Vagina (tissue), 2 donors: ENCODE measurements around the gene SHC3. TPM values are rescaled to one million over a fixed set of nuclear protein-coding genes. Genes with fewer than 3 reads are reported as not detected.

Experiments used
- DNase-seq, 2 donors: peaks; one replicate each; pipeline ENCODE4 v3.0.0-alpha.2; 2017; ENCODE audit errors: extremely low spot score in 2 of 2
- H3K27ac ChIP-seq: fragments of 200-600 bp; sonication (generic); one replicate; pipeline ENCODE4 v1.5.1; 2019
- H3K27me3 ChIP-seq: fragments of 200-600 bp; sonication (generic); one replicate; pipeline ENCODE4 v1.5.1; 2019
- H3K36me3 ChIP-seq, 2 donors: fragments of 200-600 bp; sonication (generic); one replicate each; pipeline ENCODE4 v1.5.1; 2017 to 2019
- H3K4me1 ChIP-seq: fragments of 200-600 bp; sonication (generic); one replicate; pipeline ENCODE4 v1.5.1; 2019
- H3K4me3 ChIP-seq, 2 donors: fragments of 200-600 bp; sonication (generic); 1 replicate in 1 of 2; 2 replicates in 1 of 2; pipeline ENCODE4 v1.5.1; 2016 to 2019
- H3K9me3 ChIP-seq: fragments of 200-600 bp; sonication (generic); one replicate; pipeline ENCODE4 v1.5.1; 2019
- CTCF ChIP-seq, 3 experiments: fragments of 450-650 bp in 2 of 3; fragments of 200-600 bp in 1 of 3; sonication (generic) in 1 of 3; IDR thresholded peaks; one replicate each; pipeline ENCODE4 v1.5.1; 2017 to 2019; ENCODE audit warnings: antibody characterized with exemption in 3 of 3, mild to moderate bottlenecking in 2 of 3, moderate library complexity in 2 of 3
- POLR2A ChIP-seq, 2 donors: fragments of 450-650 bp; IDR thresholded peaks; one replicate each; pipeline ENCODE4 v1.6.1; 2017; ENCODE audit warnings: antibody characterized with exemption in 2 of 2, mild to moderate bottlenecking in 2 of 2, moderate library complexity in 2 of 2
- POLR2AphosphoS5 ChIP-seq, 2 donors: sonication (generic); formaldehyde crosslinking; IDR thresholded peaks; one replicate each; pipeline ENCODE4 v1.9.0; 2017; ENCODE audit warnings: antibody characterized with exemption in 2 of 2, mild to moderate bottlenecking in 2 of 2, low read depth in 1 of 2; ENCODE audit not compliant: insufficient read depth in 1 of 2
- intact Hi-C: fragments of 100-400 bp; cut with DNase I; formaldehyde crosslinking; loops from one replicate; pipeline ENCODE4 v1.15.1; 2023
- total RNA-seq: library from RNA; depleted of rRNA; stranded (reverse); fragments of >200 nt; gene quantifications from one replicate; pipeline ENCODE4 v1.2.3, GENCODE V29; 2016

The SHC3 gene
- total RNA-seq, 1 donor from 2014 or later, result 6.1 TPM

GRCh38 chr9:89011683-89012082 lies 166.9 kb downstream of the SHC3 start:
- H3K9me3 ChIP-seq, result no peaks in the 10 kb centered on the region
- no peaks in the 10 kb centered on the region for H3K27me3 ChIP-seq
- H3K4me1 ChIP-seq, result no peaks in the 10 kb centered on the region
- H3K27ac ChIP-seq, result no peak overlapping the region
- no peak for TF ChIP-seq CTCF (IDR thresholded peaks at IDR 0.05)
- TF ChIP-seq POLR2AphosphoS5 (IDR thresholded peaks at IDR 0.05; ENCODE audit: insufficient read depth in 1 of 2, low read depth in 1 of 2), result no peak
- TF ChIP-seq POLR2A (IDR thresholded peaks at IDR 0.05), result no peak
- H3K4me3 ChIP-seq, result no peak overlapping the region
- H3K36me3 ChIP-seq, result peaks cover 0 to 6% of the 10 kb centered on the region in 2 donors
- DNase-seq, result peak in 1 of 2 donors; percentile 20
- intact Hi-C loops, result no loop called here

GRCh38 chr9:89010526-89011111 lies 168.0 kb downstream of the SHC3 start:
- intact Hi-C loops, result no loop called here
- DNase-seq, result peak in 1 of 2 donors; percentile 77

DNA sequence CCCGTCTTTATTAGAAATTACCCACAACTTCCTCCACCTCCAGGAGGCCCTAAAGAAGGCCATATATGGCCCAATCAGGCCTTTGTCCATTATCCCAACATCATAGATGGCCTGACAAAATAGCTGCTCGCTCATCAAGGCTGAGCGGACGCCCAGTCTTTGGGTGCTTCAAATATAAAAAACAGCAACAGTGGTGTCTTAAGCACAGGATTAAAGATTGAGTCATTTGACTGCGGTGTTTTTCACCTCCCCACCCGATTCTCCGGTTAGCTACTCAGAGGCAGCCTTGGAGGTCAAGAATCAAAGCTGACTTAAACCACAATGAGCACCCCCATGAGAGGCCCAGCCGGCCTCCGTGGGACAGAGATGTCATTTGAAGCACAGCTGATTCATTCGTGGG lies 168.6 kb downstream of the SHC3 start:
- peak in 1 of 2 donors; percentile 60 for DNase-seq
- TF ChIP-seq POLR2A (IDR thresholded peaks at IDR 0.05) (no peak), CTCF (IDR thresholded peaks at IDR 0.05) (no peak), POLR2AphosphoS5 (IDR thresholded peaks at IDR 0.05; ENCODE audit: insufficient read depth in 1 of 2, low read depth in 1 of 2) (no peak)
- Histone ChIP-seq H3K4me3 (no peak overlapping the region), H3K9me3 (no peaks in the 10 kb centered on the region), H3K27ac (no peak overlapping the region), H3K27me3 (no peaks in the 10 kb centered on the region), H3K4me1 (peaks cover 6% of the 10 kb centered on the region), H3K36me3 (peaks cover 0 to 6% of the 10 kb centered on the region in 2 donors)
- intact Hi-C loops, result no loop called here

More at GRCh38 chr9:89010526-89011111, 168.0 kb downstream of the SHC3 start:
- Histone ChIP-seq H3K4me1 (peaks cover 6% of the 10 kb centered on the region), H3K4me3 (no peak overlapping the region), H3K9me3 (no peaks in the 10 kb centered on the region), H3K36me3 (peaks cover 0 to 6% of the 10 kb centered on the region in 2 donors), H3K27me3 (no peaks in the 10 kb centered on the region), H3K27ac (no peak overlapping the region)
- TF ChIP-seq POLR2AphosphoS5 (IDR thresholded peaks at IDR 0.05; ENCODE audit: insufficient read depth in 1 of 2, low read depth in 1 of 2) (no peak), POLR2A (IDR thresholded peaks at IDR 0.05) (no peak), CTCF (IDR thresholded peaks at IDR 0.05) (no peak)

DNA sequence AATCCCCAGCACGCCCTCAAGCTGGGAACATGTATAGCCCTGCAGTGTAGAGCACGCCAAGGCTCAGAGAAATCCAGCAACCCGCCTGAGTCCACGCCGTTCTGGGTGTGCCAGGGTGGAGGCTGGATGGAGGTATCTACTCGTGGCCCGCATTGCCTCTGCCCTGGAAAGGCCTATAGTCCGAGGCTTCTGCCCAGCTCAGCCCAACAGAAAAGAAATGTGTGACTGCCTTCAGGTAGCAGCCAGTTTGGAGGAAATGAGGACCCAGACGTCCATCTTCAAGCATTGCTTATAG lies 169.1 kb downstream of the SHC3 start:
- no peak overlapping the region for H3K27ac ChIP-seq
- DNase-seq, result no peak
- no peak overlapping the region for H3K4me3 ChIP-seq
- H3K4me1 ChIP-seq, result peaks cover 6% of the 10 kb centered on the region
- TF ChIP-seq CTCF (IDR thresholded peaks at IDR 0.05) (no peak), POLR2A (IDR thresholded peaks at IDR 0.05) (no peak), POLR2AphosphoS5 (IDR thresholded peaks at IDR 0.05; ENCODE audit: insufficient read depth in 1 of 2, low read depth in 1 of 2) (no peak)
- H3K36me3 ChIP-seq, result peaks cover 0 to 6% of the 10 kb centered on the region in 2 donors
- no peaks in the 10 kb centered on the region for H3K9me3 ChIP-seq
- H3K27me3 ChIP-seq, result no peaks in the 10 kb centered on the region
- intact Hi-C loops, result loop anchor here (10.0 kb wide), 1 partner anchor 175 kb away; no protein-coding TSS in a partner anchor

DNA sequence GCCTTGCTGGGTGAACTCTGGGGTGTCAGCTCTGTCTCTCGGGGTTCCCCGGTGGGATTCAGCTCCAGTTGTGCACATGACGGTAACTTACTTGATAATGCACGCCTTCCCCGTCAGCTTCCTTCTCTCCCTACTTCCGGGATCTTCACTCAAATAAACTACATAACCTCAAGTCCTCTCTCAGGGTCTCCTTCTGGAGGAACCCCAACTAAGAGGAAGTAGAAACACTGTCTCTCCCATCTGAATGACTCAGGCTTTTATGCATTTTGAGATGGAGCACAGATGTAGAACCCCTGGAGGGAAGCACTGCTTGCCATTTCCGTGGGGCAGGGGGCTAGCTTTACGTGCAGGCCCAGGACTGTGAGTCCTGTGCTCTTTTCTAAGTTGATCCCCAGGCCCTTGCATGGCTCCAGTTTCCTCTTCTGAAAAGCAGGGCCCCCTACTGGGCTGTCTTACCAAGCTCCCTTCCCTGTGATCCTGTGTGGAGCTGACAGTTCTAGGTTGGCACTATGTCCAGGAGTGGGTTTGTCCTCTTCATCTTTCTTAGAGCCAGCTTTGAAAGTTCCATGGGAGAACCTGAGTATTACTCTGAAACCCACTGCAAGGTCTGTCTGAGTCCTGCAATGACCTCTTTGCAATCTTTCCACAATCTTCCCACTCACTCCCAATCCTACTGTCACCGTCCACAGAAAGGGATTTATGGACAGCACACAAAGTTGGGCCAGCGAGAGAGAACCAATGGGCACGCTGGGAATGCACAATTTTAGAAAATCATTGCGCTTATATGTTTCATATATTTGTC lies 169.7 kb downstream of the SHC3 start:
- H3K4me1 ChIP-seq, result peaks cover 6% of the 10 kb centered on the region
- intact Hi-C loops, result loop anchor here (10.0 kb wide), 1 partner anchor 176 kb away; no protein-coding TSS in a partner anchor
- DNase-seq, result peak in 1 of 2 donors; percentile 80

More for the DNA sequence above, 169.7 kb downstream of the SHC3 start:
- H3K27ac ChIP-seq, result no peak overlapping the region
- TF ChIP-seq CTCF (IDR thresholded peaks at IDR 0.05), result no peak
- TF ChIP-seq POLR2AphosphoS5 (IDR thresholded peaks at IDR 0.05; ENCODE audit: insufficient read depth in 1 of 2, low read depth in 1 of 2), result no peak
- H3K36me3 ChIP-seq, result peaks cover 0 to 6% of the 10 kb centered on the region in 2 donors
- no peaks in the 10 kb centered on the region for H3K9me3 ChIP-seq
- H3K27me3 ChIP-seq, result no peaks in the 10 kb centered on the region
- H3K4me3 ChIP-seq, result no peak overlapping the region
